K562 (cell line): ENCODE data around the gene ANK3. TPM values are rescaled to one million over a fixed set of nuclear protein-coding genes. Genes with fewer than 3 reads are reported as not detected.

Experiments
- ATAC-seq: fragments of 200-7000 bp; cut with Tn5 transposase; 3 replicates; pipeline ENCODE4 v1.9.1; 2020; ENCODE audit warnings: moderate library complexity
- BruUV-seq: library from RNA; stranded (reverse); fragments of 400-500 nt; replicated peaks from 2 replicates; lab custom pipeline; 2021; lab: Mats Ljungman, UMichigan
- CTCF ChIA-PET: fragments of 300-600 bp; formaldehyde crosslinking; extraction: SDS; loops from one replicate; lab custom pipeline; 2021; ENCODE audit warnings: low intra/inter-chr PET ratio; lab: Yijun Ruan, JAX
- POLR2A ChIA-PET: fragments of 300-600, 350-650 bp; sonication (Branson Sonifier 250); formaldehyde crosslinking; extraction: SDS; loops from one replicate; lab custom pipeline; 2021; ENCODE audit warnings: antibody characterized with exemption, inconsistent platforms; lab: Yijun Ruan, JAX
- DNase-seq, 4 experiments: peaks; one replicate each; pipeline versions ENCODE4 v3.0.0 to v3.0.0-alpha.2; 2011 to 2018; ENCODE audit warnings: low spot score in 3 of 4, mixed read lengths in 3 of 4; ENCODE audit errors: extremely low read depth in 1 of 4
- FAIRE-seq: peaks from 2 replicates; lab custom pipeline; 2011; peaks lifted over from hg19 to GRCh38; lab: Jason Lieb, UNC
- H2AFZ ChIP-seq: 2 replicates; pipeline ENCODE4 v1.6.0; 2011; ENCODE audit warnings: low read depth, low read length, control low read depth, inconsistent platforms
- H3K27ac ChIP-seq: fragments of 200-600 bp; 3 replicates; pipeline ENCODE4 v1.8.0; 2011; ENCODE audit warnings: low read depth, mild to moderate bottlenecking, control low read depth, inconsistent platforms, low read length, moderate library complexity, mixed read lengths; ENCODE audit errors: extremely low read depth
- H3K27me3 ChIP-seq, 2 experiments: fragments of 300-600 bp in 1 of 2; 2 replicates in 1 of 2; 3 replicates in 1 of 2; pipeline versions ENCODE4 v1.6.0 to v1.8.0; 2011; ENCODE audit warnings: inconsistent platforms in 2 of 2, low read length in 2 of 2, mild to moderate bottlenecking in 1 of 2, mixed read lengths in 1 of 2, moderate library complexity in 1 of 2; ENCODE audit not compliant: control insufficient read depth in 2 of 2, insufficient read depth in 2 of 2
- H3K36me3 ChIP-seq: fragments of 300-600 bp; 3 replicates; pipeline ENCODE4 v1.8.0; 2011; ENCODE audit warnings: mild to moderate bottlenecking, low read length, inconsistent platforms; ENCODE audit not compliant: control insufficient read depth, insufficient read depth
- H3K4me1 ChIP-seq, 2 experiments: fragments of 200-600 bp in 1 of 2; replicated peaks in 1 of 2; 2 replicates in 1 of 2; 3 replicates in 1 of 2; pipeline versions ENCODE4 v1.5.1 to v1.8.0; 2011; ENCODE audit warnings: inconsistent platforms in 2 of 2, low read length in 2 of 2, mild to moderate bottlenecking in 1 of 2, mixed read lengths in 1 of 2, moderate library complexity in 1 of 2; ENCODE audit not compliant: control insufficient read depth in 2 of 2, insufficient read depth in 2 of 2
- H3K4me2 ChIP-seq: 2 replicates; pipeline ENCODE4 v1.6.1; 2011; ENCODE audit warnings: low read length, control low read depth, inconsistent platforms, mixed read lengths; ENCODE audit not compliant: insufficient read depth
- H3K4me3 ChIP-seq: fragments of 200-600 bp; sonication (generic), shearing (Covaris generic); 2 replicates; pipeline ENCODE4 v1.5.1; 2016; ENCODE audit warnings: control low read depth, inconsistent platforms
- H3K79me2 ChIP-seq: fragments of 200-600 bp; 3 replicates; pipeline ENCODE4 v1.8.0; 2011; ENCODE audit warnings: low read length, inconsistent platforms; ENCODE audit not compliant: control insufficient read depth, insufficient read depth
- H3K9ac ChIP-seq, 2 experiments: 2 replicates each; pipeline versions ENCODE4 v1.6.0 to v1.6.1; 2011; ENCODE audit warnings: low read depth in 2 of 2, low read length in 2 of 2, control low read depth in 1 of 2, inconsistent platforms in 1 of 2, mild to moderate bottlenecking in 1 of 2, mixed read lengths in 1 of 2; ENCODE audit not compliant: insufficient read depth in 1 of 2
- H3K9me1 ChIP-seq: one replicate; pipeline ENCODE4 v1.6.0; 2011; ENCODE audit warnings: inconsistent platforms, mild to moderate bottlenecking, low read length, moderate library complexity; ENCODE audit not compliant: control insufficient read depth, insufficient read depth
- H3K9me3 ChIP-seq: replicated peaks from 2 replicates; pipeline ENCODE4 v1.5.1; 2011; ENCODE audit warnings: low read depth, low read length, inconsistent platforms; ENCODE audit not compliant: control insufficient read depth, insufficient read depth
- H4K20me1 ChIP-seq: replicated peaks from 2 replicates; pipeline ENCODE4 v1.6.1; 2011; ENCODE audit warnings: low read length, inconsistent platforms, mixed read lengths; ENCODE audit not compliant: control insufficient read depth, insufficient read depth
- FOXJ2 ChIP-seq: fragments of 200-800 bp; sonication (Bioruptor generic); IDR thresholded peaks from 2 replicates; pipeline ENCODE4 v1.6.1; 2016; ENCODE audit warnings: missing genetic modification characterization, missing compliant biosample characterization
- MAFF ChIP-seq: IDR thresholded peaks from 2 replicates; pipeline ENCODE4 v1.6.1; 2012; ENCODE audit warnings: low read length, improper control_type of control experiment
- PTBP1 ChIP-seq: fragments of 200-400 bp; formaldehyde crosslinking; IDR thresholded peaks from 2 replicates; pipeline ENCODE4 v1.6.1; 2017; ENCODE audit warnings: low read depth, low read length
- TFE3 ChIP-seq: fragments of 450-650 bp; formaldehyde crosslinking; IDR thresholded peaks from 2 replicates; pipeline ENCODE4 v1.4.0; 2020; ENCODE audit warnings: mild to moderate bottlenecking, mixed read lengths
- ZNF316 ChIP-seq: fragments of 450-650 bp; IDR thresholded peaks from 2 replicates; pipeline ENCODE4 v1.6.1; 2016
- WGBS: fragments of 100-300 bp; shearing (Covaris generic); methylation state at CpG from one replicate; pipeline ENCODE4 v1.1.6; 2016; ENCODE audit warnings: low coverage, mixed read lengths; ENCODE audit not compliant: insufficient coverage; ENCODE audit errors: missing lambda C conversion rate; 5-methylcytosine and 5-hydroxymethylcytosine counted together
- in situ Hi-C: fragments of 300-500 bp; cut with MboI; formaldehyde crosslinking; loops from 4 replicates; pipeline ENCODE4 v1.15.0; 2018; ENCODE audit warnings: inconsistent platforms, mixed read lengths
- intact Hi-C: fragments of 100-400 bp; cut with micrococcal nuclease; formaldehyde crosslinking; loops from 2 replicates; pipeline ENCODE4 v1.14.2; 2022
- polyA plus RNA-seq, 8 experiments: library from polyadenylated mRNA; depleted of rRNA in 4 of 8; stranded (reverse) in 5 of 8; unstranded in 3 of 8; fragments of >200 nt; fragmentation: Nextera tagmentation in 2 of 8; fragmentation: Illumina TruSeq in 1 of 8; extraction: Ambion mirVana in 2 of 8; extraction: Trizol in 1 of 8; gene quantifications; 2 replicates each; pipeline versions ENCODE4 v1.2.1 to v1.2.3, GENCODE V29; 2011 to 2014; ENCODE audit warnings: inconsistent platforms in 1 of 8, missing spikeins in 1 of 8
- total RNA-seq, 7 experiments: library from RNA; depleted of rRNA in 6 of 7; stranded (reverse); fragments of >200 nt in 6 of 7; fragmentation: Illumina TruSeq in 2 of 7; extraction: Trizol in 2 of 7; gene quantifications; 2 replicates each; pipeline versions ENCODE4 v1.2.1 to v1.2.3, GENCODE V29; 2011 to 2021; ENCODE audit warnings: low replicate concordance in 1 of 7

ANK3 gene
- total and polyA plus RNA-seq, 9 of the 15 experiments (the other 6 are each of a cell fraction or from before 2014, with no cell fraction given), result 10.0 to 32.3 (median 17.9) TPM

- Histone ChIP-seq H3K9ac (no peak overlapping the region), H3K27ac (no peak overlapping the region), H3K27me3 (no peaks in the 10 kb centered on the region), H3K4me1 (peaks cover 5 to 19% of the 10 kb centered on the region in 2 experiments; a peak in 3 of 5 replicates), H2AFZ (no peak overlapping the region), H3K4me3 (no peak overlapping the region), H3K4me2 (no peak overlapping the region), H3K9me3 (no peaks in the 10 kb centered on the region), H3K9me1 (no peaks in the 10 kb centered on the region), H4K20me1 (no peaks in the 10 kb centered on the region), H3K36me3 (no peaks in the 10 kb centered on the region), H3K79me2 (no peaks in the 10 kb centered on the region)
- CTCF ChIA-PET, result interaction anchor here (0.9 kb wide), 1 partner anchor 207 kb away, joined by 3 read pairs; no protein-coding TSS in a partner anchor
- POLR2A ChIA-PET, result no interaction called here
- in situ Hi-C loops, result loop anchor here (10.0 kb wide), 1 partner anchor 200 kb away; no protein-coding TSS in a partner anchor
- no peak for DNase-seq
- intact Hi-C loops, result loop anchor here (5.0 kb wide), 3 partner anchors 102 to 412 kb away; no protein-coding TSS in a partner anchor
- TF ChIP-seq MAFF (0 out of 2 replicates have a peak, but pooled peaks have one; percentile 5), ZNF316 (peak; percentile 38; the same call in 1 of the 2 replicates), TFE3 (CRISPR knock-in tag) (peak; percentile 86), FOXJ2 (0 out of 2 replicates have a peak, but pooled peaks have one; percentile 46), PTBP1 (no peak)
- 3% methylated on average over 1 of the region's 1 CpG for WGBS
- no peak for ATAC-seq
- no TSS peak for BruUV-seq
- no peak for FAIRE-seq
Observed at GRCh38 chr10:60235001-60235400, 154.7 kb downstream of the ANK3 start.
